Lung (tissue), 12 donors: ENCODE data around the gene PTGES. TPM values are rescaled to one million over a fixed set of nuclear protein-coding genes. Genes with fewer than 3 reads are reported as not detected.

Experiments used
- ATAC-seq: fragments of 200-7000 bp; cut with Tn5 transposase; one replicate; pipeline ENCODE4 v1.9.1; 2020; ENCODE audit warnings: moderate number of reproducible peaks; ENCODE audit not compliant: insufficient read depth, low FRiP score
- DNase-seq, 3 donors: peaks; one replicate each; pipeline ENCODE4 v3.0.0-alpha.2; 2013 to 2017
- H3K27ac ChIP-seq, 2 donors: one replicate each; pipeline ENCODE4 v1.5.1; 2013; ENCODE audit warnings: mild to moderate bottlenecking in 2 of 2, moderate library complexity in 2 of 2, control low read depth in 1 of 2, inconsistent platforms in 1 of 2, low read depth in 1 of 2, low read length in 1 of 2
- H3K27me3 ChIP-seq, 3 donors: one replicate each; pipeline ENCODE4 v1.5.1; 2013; ENCODE audit warnings: low read length in 2 of 3; ENCODE audit not compliant: control insufficient read depth in 3 of 3, insufficient read depth in 3 of 3
- H3K36me3 ChIP-seq, 4 donors: one replicate each; pipeline ENCODE4 v1.5.1; 2013; ENCODE audit warnings: low read length in 4 of 4, mild to moderate bottlenecking in 1 of 4, moderate library complexity in 1 of 4; ENCODE audit not compliant: control insufficient read depth in 4 of 4, insufficient read depth in 4 of 4
- H3K4me1 ChIP-seq, 5 donors: one replicate each; pipeline ENCODE4 v1.5.1; 2013; ENCODE audit warnings: low read length in 5 of 5, mild to moderate bottlenecking in 2 of 5, moderate library complexity in 1 of 5; ENCODE audit not compliant: control insufficient read depth in 5 of 5, insufficient read depth in 5 of 5
- H3K4me3 ChIP-seq: one replicate; pipeline ENCODE4 v1.5.1; 2013; ENCODE audit warnings: mild to moderate bottlenecking, control low read depth, moderate library complexity
- H3K9ac ChIP-seq, 2 donors: one replicate each; pipeline ENCODE4 v1.5.1; 2013; ENCODE audit warnings: low read length in 2 of 2, control low read depth in 1 of 2; ENCODE audit not compliant: insufficient read depth in 1 of 2
- H3K9me3 ChIP-seq, 4 donors: one replicate each; pipeline ENCODE4 v1.5.1; 2013; ENCODE audit warnings: low read length in 3 of 4, mild to moderate bottlenecking in 1 of 4, moderate library complexity in 1 of 4; ENCODE audit not compliant: control insufficient read depth in 4 of 4, insufficient read depth in 3 of 4
- CTCF ChIP-seq: IDR thresholded peaks from 2 replicates; pipeline ENCODE4 v1.5.1; 2012; ENCODE audit warnings: mild to moderate bottlenecking; ENCODE audit errors: control extremely low read depth, extremely low read depth
- WGBS, 2 donors: extraction: QIAGEN DNeasy Blood & Tissue Kit; methylation state at CpG; one replicate each; pipeline ENCODE4 v1.1.7; 2013; 5-methylcytosine and 5-hydroxymethylcytosine counted together
- polyA plus RNA-seq, 2 donors: library from polyadenylated mRNA; stranded (reverse); fragments of 200-250 nt; gene quantifications; one replicate each; pipeline ENCODE4 v1.2.1, GENCODE V29; 2013
- total RNA-seq, 2 donors: library from RNA; depleted of rRNA in 1 of 2; stranded (reverse); fragments of >200 nt in 1 of 2; gene quantifications; one replicate each; pipeline ENCODE4 v1.2.1, GENCODE V29; 2014 to 2021
- donor health status: control.
- donor health status: control.
- donor health status: Bipolar disorder and iron deficiency.
- donor health status: healthy.
- donor health status: DM: yes; HTN: yes; CAD: no.

PTGES gene
- total and polyA plus RNA-seq, 4 donors, result 8.0 to 19.8 (median 14.0) TPM

- whole genome bisulfite sequencing, 2 donors, result 93 to 95% methylated on average over 7 of the region's 7 CpGs
- Histone ChIP-seq H3K4me3 (no peak overlapping the region), H3K9ac (no peak overlapping the region), H3K27ac (no peak overlapping the region), H3K27me3 (peaks cover 0 to 10% (median 0%) of the 10 kb centered on the region in 3 donors), H3K9me3 (no peaks in the 10 kb centered on the region), H3K4me1 (peaks cover 0 to 13% (median 0%) of the 10 kb centered on the region in 5 donors), H3K36me3 (no peaks in the 10 kb centered on the region)
- ATAC-seq (no peak), DNase-seq (no peak)
- TF ChIP-seq CTCF, result no peak
Observed at GRCh38 chr9:129728744-129729143, 24.1 kb downstream of the PTGES start.

GRCh38 chr9:129726322-129727160 is 26.3 kb downstream of the PTGES start:
- WGBS, 2 donors, result 19 to 21% methylated on average over 23 of the region's 23 CpGs
- Histone ChIP-seq H3K9ac (no peak overlapping the region), H3K4me3 (no peak overlapping the region), H3K27ac (no peak overlapping the region), H3K27me3 (peaks cover 0 to 3% (median 0%) of the 10 kb centered on the region in 3 donors), H3K9me3 (no peaks in the 10 kb centered on the region), H3K4me1 (peaks cover 0 to 13% (median 0%) of the 10 kb centered on the region in 5 donors), H3K36me3 (no peaks in the 10 kb centered on the region)
- peak; percentile 86 to 90 (median 86) for DNase-seq
- ATAC-seq, result peak; percentile 82
- peak; percentile 37 for TF ChIP-seq CTCF

GRCh38 chr9:129725795-129726251 is 27.0 kb downstream of the PTGES start:
- peak in 1 of 3 donors; percentile 18 for DNase-seq
- peaks cover 0 to 2% (median 0%) of the 10 kb centered on the region in 3 donors for H3K27me3 ChIP-seq
- no peak overlapping the region for H3K27ac ChIP-seq

More at GRCh38 chr9:129725795-129726251, 27.0 kb downstream of the PTGES start:
- no peak overlapping the region for H3K4me3 ChIP-seq
- no peak overlapping the region for H3K9ac ChIP-seq
- no peak for TF ChIP-seq CTCF
- ATAC-seq, result no peak
- H3K9me3 ChIP-seq, result no peaks in the 10 kb centered on the region
- H3K36me3 ChIP-seq, result no peaks in the 10 kb centered on the region
- WGBS, 2 donors, result 29 to 41% methylated on average over 10 of the region's 10 CpGs
- H3K4me1 ChIP-seq, result peaks cover 0 to 13% (median 0%) of the 10 kb centered on the region in 5 donors
